GM18511 (cell line): Measurements from ENCODE around the gene PALMD.

Experiments
- ATAC-seq: cut with Tn5 transposase; IDR thresholded peaks from one replicate; pipeline ENCODE4 v1.9.1; 2021; ENCODE audit warnings: mild to moderate bottlenecking, moderate library complexity; ENCODE audit not compliant: unreplicated experiment

The PALMD gene

GRCh38 chr1:99645699-99646531 lies at the start of gene PALMD:
TSS of gene PALMD (plus strand) at chr1:99646113. CDS start at chr1:99646318, 205 bp downstream.
- ATAC-seq = no peak

GRCh38 chr1:99598738-99599411 lies 47.0 kb upstream of the PALMD start:
- ATAC-seq = no peak

- no peak for ATAC-seq
These were observed 46.2 kb upstream of the PALMD start for GRCh38 chr1:99599678-99600175.

- ATAC-seq = no peak
These were observed 45.1 kb upstream of the PALMD start for GRCh38 chr1:99600782-99601181.

GRCh38 chr1:99601208-99601607 lies 44.7 kb upstream of the PALMD start:
- ATAC-seq = no peak

- no peak for ATAC-seq
These were observed 44.1 kb upstream of the PALMD start for GRCh38 chr1:99601709-99602403.

GRCh38 chr1:99602404-99602969 lies 43.4 kb upstream of the PALMD start:
- ATAC-seq = no peak

GRCh38 chr1:99603699-99604560 lies 42.0 kb upstream of the PALMD start:
- ATAC-seq = peak; percentile 55

- ATAC-seq = no peak
These were observed 39.6 kb upstream of the PALMD start for GRCh38 chr1:99606306-99606705.

- ATAC-seq = no peak
These were observed 38.3 kb upstream of the PALMD start for GRCh38 chr1:99607590-99607989.

GRCh38 chr1:99608058-99608457 lies 37.9 kb upstream of the PALMD start:
- no peak for ATAC-seq

GRCh38 chr1:99613716-99614115 lies 32.2 kb upstream of the PALMD start:
- ATAC-seq = no peak

GRCh38 chr1:99614728-99615127 lies 31.2 kb upstream of the PALMD start:
- no peak for ATAC-seq

GRCh38 chr1:99619583-99619982 lies 26.3 kb upstream of the PALMD start:
- no peak for ATAC-seq

- no peak for ATAC-seq
These were observed 24.5 kb upstream of the PALMD start for GRCh38 chr1:99621340-99621901.

GRCh38 chr1:99622702-99623347 lies 23.1 kb upstream of the PALMD start:
- ATAC-seq = no peak

GRCh38 chr1:99623554-99623953 lies 22.4 kb upstream of the PALMD start:
- ATAC-seq = no peak

GRCh38 chr1:99627615-99628014 lies 18.3 kb upstream of the PALMD start:
- ATAC-seq = no peak

GRCh38 chr1:99629164-99629563 lies 16.7 kb upstream of the PALMD start:
- no peak for ATAC-seq
